NCI-H1436 treated with DMSO at 0.1 percent for 48 hours (cell line): Measurements from ENCODE around the gene ETS2.

Experiments
- DNase-seq: peaks from one replicate; lab custom pipeline; 2025; lab: John Stamatoyannopoulos, UW

ETS2 gene

DNA sequence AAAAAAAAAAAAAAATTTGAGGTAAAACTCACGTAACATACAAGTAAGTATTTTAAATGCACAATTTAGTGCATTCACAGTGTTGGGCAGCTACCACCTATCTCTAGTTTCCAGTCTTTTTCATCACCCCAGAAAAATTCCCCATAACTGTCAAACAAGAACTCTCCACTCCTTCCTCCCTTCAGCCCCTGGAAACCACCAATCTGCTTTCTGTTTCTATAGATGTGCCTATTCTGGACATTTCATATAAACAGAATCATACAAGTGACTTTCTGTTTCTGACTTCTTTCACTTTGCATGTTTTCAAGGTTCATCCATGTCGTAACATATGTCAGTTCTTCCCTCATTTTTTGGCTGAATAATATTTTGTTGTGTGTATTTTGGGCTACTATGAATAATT, 24.9 kb upstream of the ETS2 start:
- no peak for DNase-seq

DNA sequence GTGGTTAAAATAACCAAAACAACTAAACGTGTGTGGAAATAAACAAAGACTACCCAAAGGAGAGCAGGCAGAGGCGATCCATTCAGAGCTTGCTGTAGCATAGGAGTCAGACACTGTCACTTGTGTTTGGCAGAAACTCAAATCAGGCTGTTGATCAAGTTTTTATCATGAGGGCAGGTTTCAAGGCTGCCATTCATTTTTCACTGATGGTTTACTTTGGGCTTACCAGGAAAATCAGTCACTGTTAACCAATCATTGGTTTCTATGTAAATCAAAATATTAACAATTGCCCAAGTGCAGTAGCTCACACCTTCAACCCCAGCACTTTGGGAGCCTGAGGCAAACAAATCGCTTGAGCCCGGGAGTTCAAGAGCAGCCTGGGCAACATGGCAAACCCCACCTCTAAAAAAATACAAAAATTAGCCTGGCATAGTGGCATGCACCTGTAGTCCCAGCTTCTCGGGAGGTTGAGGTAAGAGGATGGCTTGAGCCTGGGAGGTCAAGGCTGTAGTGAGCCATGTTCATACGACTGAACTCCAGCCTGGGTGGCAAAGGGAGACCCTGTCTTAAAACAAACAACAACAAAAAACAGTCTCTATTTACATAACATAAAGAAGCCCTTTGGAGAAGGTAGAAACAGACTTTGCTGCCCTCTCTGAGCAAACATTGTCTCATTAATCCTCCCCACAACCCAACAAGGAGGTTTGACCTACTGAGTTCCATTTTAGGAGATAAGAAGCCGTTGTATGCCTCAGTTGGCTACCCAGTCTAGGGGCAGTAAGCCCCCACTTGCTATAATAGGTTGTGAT, 21.1 kb upstream of the ETS2 start:
- DNase-seq: no peak

DNA sequence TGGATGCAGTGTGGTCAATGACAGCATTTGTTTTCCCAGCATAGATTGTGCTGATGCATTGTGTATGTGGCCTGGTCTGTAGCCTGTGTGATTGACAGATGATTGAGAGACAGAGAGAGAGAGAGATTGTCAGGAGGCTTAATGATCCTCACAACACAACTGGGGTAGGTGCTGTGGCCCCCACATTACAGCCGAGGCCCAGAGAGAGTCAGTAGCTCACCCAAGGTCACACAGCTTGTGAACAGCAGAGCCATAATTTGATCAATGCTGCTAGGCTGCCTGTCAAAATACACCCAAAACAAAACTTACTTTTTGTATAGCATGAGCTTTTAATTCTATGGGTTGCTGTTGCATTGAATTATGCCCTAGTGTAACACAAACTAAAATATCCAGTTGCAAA, 20.2 kb upstream of the ETS2 start:
- DNase-seq: no peak

DNA sequence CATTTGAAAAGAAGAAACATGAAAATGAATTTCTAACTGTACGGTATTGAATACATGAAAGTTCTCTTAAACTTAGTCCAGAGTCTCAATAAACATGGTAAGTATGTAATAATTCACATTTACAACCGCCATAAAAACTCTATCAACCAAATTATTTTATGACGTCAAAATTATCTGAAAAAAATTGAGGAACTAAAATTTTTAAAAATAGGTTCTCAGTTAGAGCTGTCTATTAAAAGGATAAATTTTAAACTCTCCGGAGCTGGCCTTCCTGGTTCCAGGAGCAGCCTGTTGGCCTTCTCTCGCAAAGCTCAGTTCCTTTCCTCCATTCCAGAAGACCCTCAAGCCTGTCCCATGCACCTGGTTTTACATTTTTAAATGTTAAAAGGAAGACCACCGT, 18.7 kb upstream of the ETS2 start:
- DNase-seq: no peak

DNA sequence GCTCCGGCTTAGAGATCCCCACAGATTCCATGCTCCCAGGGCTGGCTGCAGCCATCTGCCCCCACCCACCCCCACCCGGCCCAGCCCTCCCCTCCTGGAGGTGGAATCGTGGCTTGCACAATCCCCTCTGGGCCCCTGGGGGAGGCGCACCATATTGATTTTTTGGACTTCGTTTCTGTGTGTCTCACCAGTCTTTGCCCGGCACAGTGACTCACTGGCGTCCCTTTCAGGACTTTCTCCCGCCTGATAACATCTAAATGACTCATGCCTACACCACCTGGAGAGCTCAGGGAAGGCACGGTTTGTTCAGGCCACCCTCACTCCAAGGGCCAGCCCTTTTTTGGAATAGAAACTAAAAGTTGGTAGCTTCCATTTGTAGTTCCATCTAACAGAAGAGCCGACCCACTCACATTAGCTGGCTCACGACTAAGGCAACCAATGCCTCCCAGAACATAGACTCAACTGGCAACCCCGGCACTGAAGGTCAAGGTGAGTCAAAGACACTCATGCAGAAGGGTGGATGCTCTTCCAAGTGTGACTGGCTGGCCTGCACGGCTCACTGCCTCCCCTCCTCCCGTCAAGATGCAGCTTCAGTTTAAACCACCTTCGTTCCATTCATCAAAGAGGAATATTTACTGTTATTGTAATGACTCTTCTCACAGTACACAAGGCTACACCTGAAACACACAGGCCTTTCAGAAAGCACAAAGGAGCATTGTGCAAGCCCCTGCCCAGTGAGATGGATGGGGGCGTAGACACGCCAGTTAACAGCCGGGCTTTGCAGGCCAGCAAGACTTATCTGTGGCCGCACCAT, 18.1 kb upstream of the ETS2 start:
- no peak for DNase-seq

DNA sequence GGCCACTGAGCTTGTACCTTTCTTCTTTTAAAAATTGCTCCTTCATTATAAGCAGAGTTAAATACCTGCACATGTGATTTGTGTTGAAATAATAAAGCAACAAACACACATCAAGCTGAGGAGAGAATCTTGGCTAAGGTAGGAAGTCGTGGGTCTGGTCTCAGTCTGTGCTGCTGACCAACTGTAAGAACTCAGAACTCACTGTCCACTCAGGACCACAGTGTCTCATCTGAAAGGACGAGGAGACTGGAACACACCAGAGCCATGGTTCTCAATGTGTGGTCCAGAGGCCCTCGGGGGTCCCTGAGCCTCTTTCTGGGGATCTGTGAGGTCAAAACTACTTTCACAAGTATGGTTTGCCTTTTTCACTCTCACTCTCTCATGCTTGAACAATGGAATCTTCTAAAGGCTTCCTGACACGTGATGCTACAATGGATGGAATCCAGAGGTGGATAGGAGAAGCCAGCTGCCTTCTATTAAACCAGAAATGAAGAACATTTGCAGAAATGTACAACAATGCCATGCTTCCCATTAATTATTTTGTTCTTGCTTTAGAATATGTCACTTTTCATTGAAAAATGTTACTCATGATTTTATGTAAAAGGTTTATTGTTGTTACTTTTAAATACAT, 17.3 kb upstream of the ETS2 start:
- DNase-seq: no peak

DNA sequence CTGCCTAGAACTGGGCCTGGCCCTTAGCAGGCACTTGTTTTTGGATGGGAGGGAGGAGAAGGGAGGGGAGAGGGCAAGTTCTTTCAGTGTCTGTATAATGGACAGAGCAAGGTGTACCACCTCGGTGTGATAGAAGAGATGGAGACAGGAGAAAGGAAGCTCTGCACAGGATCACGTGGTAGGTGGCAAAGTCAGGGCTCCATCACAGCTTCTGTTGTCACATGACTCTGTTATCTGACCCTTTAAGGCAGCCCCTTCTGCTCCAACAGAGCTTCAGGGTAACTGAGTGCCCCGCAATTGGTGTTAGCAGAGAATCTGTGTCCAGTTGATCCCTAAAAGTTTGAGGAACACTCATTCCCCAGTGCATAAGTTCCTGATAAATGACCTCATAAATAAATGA, 16.5 kb upstream of the ETS2 start:
- no peak for DNase-seq

DNA sequence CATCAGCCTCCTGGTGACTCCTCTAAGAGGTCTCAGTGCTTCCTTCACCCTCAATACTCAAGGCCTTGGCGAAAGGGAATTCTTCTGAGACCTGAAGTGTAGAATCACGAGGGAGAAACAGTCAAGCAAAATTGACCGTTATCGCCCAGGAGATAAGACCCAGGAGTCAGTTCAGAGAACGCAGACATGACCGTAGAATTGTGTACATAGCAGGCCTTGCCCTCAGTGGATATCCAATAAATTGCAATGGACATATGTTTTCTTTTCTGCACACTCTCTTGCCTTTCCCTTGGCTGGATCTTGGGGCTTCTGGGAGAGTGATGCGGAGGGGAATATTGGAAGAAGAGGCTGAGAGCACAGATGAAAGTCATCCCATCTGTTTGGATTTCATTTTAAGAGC, 15.7 kb upstream of the ETS2 start:
- DNase-seq: no peak

DNA sequence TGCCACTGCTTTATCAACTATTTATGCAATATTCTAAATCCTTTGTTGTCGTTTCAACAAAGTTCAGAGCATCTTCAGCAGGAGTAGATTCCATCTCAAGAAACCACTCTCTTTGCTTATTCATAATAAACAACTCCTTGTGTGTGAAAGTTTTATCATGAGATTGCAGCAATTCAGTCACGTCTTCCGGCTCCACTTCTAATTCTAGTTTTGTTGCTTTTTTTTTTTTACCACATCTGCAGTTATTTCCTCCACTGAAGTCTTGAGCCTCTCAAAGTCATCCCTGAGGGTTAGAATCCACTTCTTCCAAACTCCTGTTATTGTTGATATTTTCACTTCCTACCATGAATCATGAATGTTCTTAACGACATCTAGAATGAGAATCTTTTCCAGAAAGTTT, 14.8 kb upstream of the ETS2 start:
- no peak for DNase-seq

DNA sequence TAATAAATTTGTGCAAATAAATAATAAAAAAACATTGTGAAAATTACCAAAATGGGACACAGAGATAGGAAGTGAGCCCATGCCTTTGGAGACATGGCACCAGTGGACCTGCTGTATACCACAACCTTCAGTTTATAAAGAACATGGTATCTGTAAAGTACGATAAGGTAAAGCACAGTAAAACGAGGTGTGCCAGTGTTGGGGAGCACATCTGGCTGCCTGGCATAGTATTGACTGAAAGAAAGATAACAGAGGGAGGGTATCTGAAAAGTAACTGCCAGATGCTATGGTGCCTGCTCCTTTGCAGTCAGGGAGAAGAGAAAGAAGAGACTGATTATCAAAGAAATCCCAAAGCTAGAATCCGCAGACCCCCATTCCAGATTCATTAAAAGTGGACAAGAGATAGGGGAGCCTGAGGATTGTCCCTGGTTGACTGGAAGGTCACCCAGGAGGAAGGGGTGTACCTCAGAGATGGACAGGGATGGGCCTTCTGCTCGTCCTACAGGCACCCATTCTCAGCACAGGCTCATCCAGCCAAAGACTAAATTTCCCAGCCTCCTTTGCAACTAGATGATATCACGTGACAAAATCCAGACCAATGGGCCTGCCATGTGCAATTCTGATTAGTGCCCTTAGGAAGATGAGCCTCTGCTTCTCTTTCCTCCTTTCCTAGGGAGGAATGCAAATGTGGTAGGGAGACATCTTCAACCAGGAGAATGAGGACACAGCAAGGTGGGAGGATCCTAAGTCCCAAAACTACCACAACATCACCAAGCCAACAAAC, 12.9 kb upstream of the ETS2 start:
- DNase-seq: no peak

DNA sequence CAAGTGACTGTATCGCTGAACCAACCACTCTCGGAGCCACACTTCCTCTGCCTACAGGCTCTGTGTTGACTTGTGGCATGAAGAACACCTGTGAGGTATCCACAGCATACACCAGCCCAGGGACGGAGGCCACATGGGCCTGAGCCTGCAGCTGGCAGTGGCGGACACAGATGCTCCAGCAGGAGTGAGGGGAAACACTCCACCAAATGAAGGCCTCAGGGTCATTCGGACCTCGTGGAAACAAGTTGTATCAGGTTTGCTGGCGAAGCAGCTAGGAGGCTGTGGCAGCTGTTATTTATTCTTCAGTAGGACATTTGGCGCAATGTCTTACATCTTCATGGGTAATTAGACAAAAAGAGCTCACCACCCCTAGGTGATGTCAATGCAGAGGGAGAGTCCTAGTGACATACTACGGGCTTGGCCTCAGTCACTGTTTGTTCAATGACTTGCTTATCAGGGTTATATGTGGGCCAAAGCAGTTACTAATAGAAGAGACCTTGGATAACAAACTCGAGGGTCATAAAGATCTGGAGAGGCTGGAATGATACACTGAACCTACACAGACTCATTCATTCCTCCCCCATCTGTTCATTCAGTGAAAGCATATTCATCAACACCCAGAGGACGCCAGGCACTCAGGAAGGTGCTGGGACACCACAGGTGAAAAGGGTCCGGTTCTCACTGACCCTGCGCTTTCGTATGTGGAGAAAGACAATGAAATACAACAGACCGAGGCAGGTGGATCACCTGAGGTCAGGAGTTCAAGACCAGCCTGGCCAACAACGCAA, 11.6 kb upstream of the ETS2 start:
- DNase-seq: no peak

DNA sequence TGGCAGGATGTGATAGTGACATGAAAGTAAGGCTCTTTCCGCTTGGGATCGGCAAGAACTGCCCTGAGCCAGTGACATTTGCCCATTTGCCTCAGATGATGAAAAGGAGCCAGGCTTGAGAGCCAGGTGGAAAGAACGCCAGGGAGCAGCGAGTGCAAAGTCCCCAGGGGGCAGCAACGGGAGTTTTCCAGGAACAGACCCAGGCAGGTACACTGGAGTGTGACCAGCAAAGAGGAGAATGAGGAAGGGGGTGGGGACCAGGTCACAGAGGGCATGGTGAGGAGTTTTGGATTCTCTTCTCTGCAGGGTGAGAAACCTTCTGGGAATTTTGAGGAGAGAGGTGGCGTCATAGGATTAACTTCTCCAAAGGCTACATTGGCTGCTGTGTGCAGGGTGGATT, 10.8 kb upstream of the ETS2 start:
- DNase-seq: no peak

DNA sequence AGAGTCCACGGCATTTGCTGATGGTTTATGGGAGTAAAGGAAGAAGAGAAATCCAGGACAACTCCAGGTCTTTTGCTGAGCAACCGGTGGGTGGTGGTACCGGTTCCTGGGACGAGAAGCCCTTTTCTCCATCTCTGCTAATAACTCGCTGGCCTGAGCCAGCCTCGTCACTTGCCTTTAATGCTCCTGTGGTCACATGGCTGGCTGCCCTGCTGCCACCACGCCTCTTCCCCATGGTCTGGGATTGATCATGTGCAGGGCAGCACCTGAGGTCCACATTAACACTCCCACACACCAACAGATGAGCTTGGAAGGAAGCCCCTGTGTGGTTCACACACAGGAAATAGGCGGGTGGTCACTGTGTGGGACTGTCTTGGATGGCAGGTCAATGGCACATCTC, 10.3 kb upstream of the ETS2 start:
- no peak for DNase-seq

DNA sequence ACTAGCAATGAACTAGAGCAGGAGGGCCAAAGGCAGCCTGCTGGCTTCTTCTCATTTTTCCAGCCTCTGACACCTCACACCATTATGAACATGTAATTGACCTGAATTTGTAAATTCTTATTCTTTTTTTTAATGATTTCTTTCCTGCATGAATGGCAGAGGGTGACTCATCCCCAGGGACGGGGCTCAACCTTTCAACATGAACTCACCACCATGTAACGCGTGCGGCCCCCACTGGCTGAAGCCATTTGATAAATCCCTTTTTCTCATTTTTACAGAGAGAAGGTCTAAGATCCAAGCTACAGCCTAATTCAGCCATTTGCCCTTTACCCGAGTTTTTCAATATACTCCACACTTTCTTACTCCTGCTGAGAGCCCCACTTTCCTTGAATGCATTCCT, 9.3 kb upstream of the ETS2 start:
- DNase-seq: no peak

DNA sequence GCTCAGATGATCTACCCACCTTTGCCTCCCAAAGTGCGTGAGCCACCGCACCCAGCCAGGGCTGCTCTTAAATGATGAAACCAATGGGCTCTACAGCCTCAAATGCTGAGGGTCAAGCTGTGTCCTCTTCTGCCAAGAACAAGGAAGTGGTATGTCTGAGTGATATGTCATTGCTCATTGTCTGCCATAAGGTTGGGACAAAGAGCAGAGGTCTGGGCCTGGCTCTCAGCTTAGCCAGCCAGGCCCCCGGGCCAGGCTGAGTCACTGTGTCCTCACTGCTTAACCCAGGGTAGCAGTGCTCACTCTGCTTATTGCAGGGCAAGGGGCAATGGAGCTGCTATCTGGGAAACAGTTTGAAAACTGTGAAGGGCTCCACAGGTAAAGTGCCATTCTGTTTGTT, 8.3 kb upstream of the ETS2 start:
- no peak for DNase-seq

DNA sequence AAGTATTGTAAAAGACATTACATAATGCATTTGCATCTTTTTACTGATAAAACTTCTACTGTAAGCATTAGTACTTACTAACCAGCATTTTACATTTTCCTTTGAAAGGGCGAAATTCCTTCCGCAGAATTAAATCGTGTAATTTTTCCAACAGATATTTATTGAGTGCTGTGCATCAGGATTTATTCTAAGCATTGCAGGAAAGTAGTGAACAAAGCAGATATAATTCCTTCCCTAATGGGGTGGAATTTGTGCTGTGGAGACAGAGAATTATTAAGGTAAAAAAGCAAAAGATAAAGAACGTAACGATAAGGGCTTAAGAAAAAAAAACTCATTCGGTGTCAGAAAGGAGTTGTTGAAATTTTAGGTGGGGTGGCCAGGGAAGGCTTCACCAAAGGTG, 7.6 kb upstream of the ETS2 start:
- DNase-seq: no peak

DNA sequence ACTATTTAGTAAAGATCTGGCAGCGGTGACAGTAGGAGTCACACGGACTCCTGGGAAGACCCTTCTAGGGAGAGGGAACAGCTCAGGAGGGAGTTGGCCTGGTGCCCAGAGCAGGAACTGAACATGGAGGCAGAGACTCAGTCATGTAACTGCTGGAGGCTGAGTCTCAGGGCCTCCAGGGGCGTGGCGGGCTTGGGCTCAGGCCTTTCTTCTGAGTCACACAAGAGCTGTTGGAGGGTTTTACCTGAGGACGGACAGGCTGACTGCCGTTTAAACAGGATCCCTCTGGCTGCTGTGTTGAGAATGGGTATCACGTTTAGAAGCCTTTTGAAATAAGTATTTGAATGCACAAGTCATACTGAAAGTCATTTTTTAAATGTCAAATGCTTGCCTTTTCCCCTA, 7.2 kb upstream of the ETS2 start:
- DNase-seq: no peak

DNA sequence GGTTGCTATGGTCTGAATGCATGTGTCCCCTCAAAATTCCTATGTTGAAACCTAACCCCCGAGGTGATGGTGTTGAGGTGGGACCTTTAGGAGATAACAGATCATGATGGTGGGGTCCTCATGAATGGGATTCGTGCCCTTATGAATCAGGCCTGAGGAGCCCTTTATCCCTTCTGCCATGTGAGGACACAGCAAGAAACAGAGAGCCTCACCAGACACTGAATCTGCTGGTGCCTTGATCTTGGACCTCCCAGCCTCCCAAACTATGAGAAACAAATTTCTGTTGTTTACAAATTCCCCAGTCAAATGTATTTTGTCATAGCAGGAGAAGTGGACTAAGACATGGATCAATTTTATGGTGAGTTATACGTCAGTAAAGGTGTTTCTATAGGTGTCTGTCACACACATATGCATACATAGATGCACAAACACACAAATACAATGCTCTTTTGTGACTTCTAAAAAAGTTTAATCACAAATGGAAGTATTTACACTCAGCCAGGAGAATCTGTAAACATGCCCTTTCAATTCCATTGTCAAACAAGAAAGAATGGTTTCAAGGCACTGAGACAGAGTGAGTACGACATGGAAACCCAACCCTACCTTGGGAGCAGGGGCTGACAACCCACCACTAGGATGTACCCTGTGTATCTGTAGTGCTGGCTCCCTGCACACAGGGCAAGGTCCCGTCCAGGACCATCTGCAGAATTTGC, 5.5 kb upstream of the ETS2 start:
- no peak for DNase-seq

DNA sequence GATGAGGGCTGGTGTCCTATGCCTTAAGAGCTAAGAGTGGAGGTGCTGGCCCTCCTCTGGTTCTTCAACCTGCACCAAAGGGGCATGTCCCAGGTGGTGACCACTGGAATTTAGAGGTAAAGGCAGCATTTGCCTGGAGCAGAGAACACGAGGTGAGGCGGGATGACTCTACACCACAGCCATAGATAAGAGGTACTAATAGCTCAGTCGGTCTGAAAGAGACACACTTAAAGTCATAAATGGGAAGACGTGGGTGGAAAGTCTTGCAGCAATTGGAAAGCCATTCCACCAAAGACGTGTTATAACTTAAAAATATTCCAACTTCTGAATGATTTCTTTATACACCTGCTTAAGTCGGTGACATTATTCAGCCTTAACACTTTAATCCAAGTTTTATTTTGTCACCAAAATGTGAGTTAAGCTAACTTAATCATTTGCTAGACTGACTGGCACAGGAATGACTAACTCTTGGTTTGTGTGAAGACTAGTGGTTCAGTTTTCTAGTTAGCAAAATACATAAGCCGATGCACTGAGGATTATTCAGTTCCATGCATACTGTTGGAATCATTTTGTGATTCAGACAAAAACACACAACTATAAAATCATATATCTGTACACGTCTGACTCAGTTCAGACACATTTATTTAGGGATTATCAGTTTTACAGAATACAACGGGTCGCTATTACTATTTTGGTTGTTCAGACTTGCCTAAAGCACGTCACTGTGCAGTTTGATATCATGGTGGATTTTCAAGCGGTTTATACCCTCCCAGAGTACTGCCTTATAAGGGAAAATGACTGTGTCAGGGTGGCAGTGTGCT, 4.6 kb upstream of the ETS2 start:
- DNase-seq: no peak
